HG03196 (cell line): ENCODE measurements around the gene THBD.
"Not testable (repeated sequence)": the region's sequence is repeated elsewhere in the genome, so short reads cannot be mapped to it uniquely, and the experiment has no call there.

Source experiments
- ATAC-seq: cut with Tn5 transposase; IDR thresholded peaks from one replicate; pipeline ENCODE4 v1.9.1; 2021; ENCODE audit not compliant: unreplicated experiment

THBD gene

GRCh38 chr20:23039136-23039875, 10.2 kb downstream of the THBD start:
- no peak for ATAC-seq

GRCh38 chr20:23037017-23037481, 12.4 kb downstream of the THBD start:
- ATAC-seq: no peak

GRCh38 chr20:23036371-23036770, 13.1 kb downstream of the THBD start:
- no peak for ATAC-seq

- ATAC-seq: no peak
Measured at GRCh38 chr20:23035731-23036130, 13.7 kb downstream of the THBD start.

- no peak for ATAC-seq
Measured at GRCh38 chr20:23034721-23035671, 14.5 kb downstream of the THBD start, which contains the start of gene SSTR4. TSS of gene SSTR4 (plus strand) at chr20:23035312. CDS start at chr20:23035484, 172 bp downstream.

GRCh38 chr20:23033918-23034317, 15.6 kb downstream of the THBD start:
- no peak for ATAC-seq

GRCh38 chr20:23032750-23033078, 16.8 kb downstream of the THBD start:
- ATAC-seq: no peak

- ATAC-seq: no peak
Measured at GRCh38 chr20:23032056-23032749, 17.3 kb downstream of the THBD start.

- ATAC-seq: no peak
Measured at GRCh38 chr20:23031346-23031745, 18.1 kb downstream of the THBD start.

- ATAC-seq: no peak
Measured at GRCh38 chr20:23029324-23029723, 20.1 kb downstream of the THBD start.

- ATAC-seq: no peak
Measured at GRCh38 chr20:23028392-23028791, 21.1 kb downstream of the THBD start.

GRCh38 chr20:23027721-23028120, 21.8 kb downstream of the THBD start:
- ATAC-seq: no peak

GRCh38 chr20:23025503-23025902, 24.0 kb downstream of the THBD start:
- ATAC-seq: not testable (repeated sequence)

- no peak for ATAC-seq
Measured at GRCh38 chr20:23024701-23025100, 24.8 kb downstream of the THBD start.

GRCh38 chr20:23023621-23024177, 25.8 kb downstream of the THBD start:
- no peak for ATAC-seq

- no peak for ATAC-seq
Measured at GRCh38 chr20:23022849-23023248, 26.6 kb downstream of the THBD start.

GRCh38 chr20:23021951-23022350, 27.5 kb downstream of the THBD start:
- no peak for ATAC-seq

- no peak for ATAC-seq
Measured at GRCh38 chr20:23021541-23021940, 27.9 kb downstream of the THBD start.

- no peak for ATAC-seq
Measured at GRCh38 chr20:23020230-23021018, 29.0 kb downstream of the THBD start.

- no peak for ATAC-seq
Measured at GRCh38 chr20:23019403-23019802, 30.1 kb downstream of the THBD start.
